Mucosa of descending colon (tissue), 3 donors: ENCODE data around the gene ZNF443. TPM values are rescaled to one million over a fixed set of nuclear protein-coding genes. Genes with fewer than 3 reads are reported as not detected.
"Not testable (repeated sequence)": the region's sequence is repeated elsewhere in the genome, so short reads cannot be mapped to it uniquely, and the experiment has no call there.

Experiments
- ATAC-seq: fragments of 200-7000 bp; cut with Tn5 transposase; one replicate; pipeline ENCODE4 v1.9.1; 2020; ENCODE audit warnings: mild to moderate bottlenecking, moderate library complexity
- DNase-seq, 3 donors: peaks; one replicate each; pipeline ENCODE4 v3.0.0-alpha.2; 2020
- H3K36me3 ChIP-seq: fragments of 200-600 bp; one replicate; pipeline ENCODE4 v1.8.0; 2021; ENCODE audit warnings: low read depth, mild to moderate bottlenecking
- H3K4me1 ChIP-seq: fragments of 200-600 bp; one replicate; pipeline ENCODE4 v1.8.0; 2021; ENCODE audit warnings: low read depth, mild to moderate bottlenecking
- H3K4me3 ChIP-seq: fragments of 200-600 bp; one replicate; pipeline ENCODE4 v1.8.0; 2021; ENCODE audit warnings: mild to moderate bottlenecking
- H3K9me3 ChIP-seq: fragments of 200-600 bp; one replicate; pipeline ENCODE4 v1.8.0; 2021; ENCODE audit warnings: mild to moderate bottlenecking
- CTCF ChIP-seq: fragments of 200-600 bp; IDR thresholded peaks from one replicate; pipeline ENCODE4 v1.8.0; 2022; ENCODE audit warnings: antibody characterized with exemption, mild to moderate bottlenecking
- intact Hi-C, 2 donors: fragments of 100-400 bp; cut with DNase I in 1 of 2; cut with micrococcal nuclease in 1 of 2; formaldehyde crosslinking; loops; one replicate each; pipeline versions ENCODE4 v1.11.0 to v1.11.1; 2022; cut with DNase I, micrococcal nuclease
- total RNA-seq, 3 donors: library from RNA; stranded (reverse); fragmentation: NEBNext Ultra II Directional in 2 of 3; extraction: Animal tissue kit (Norgen Biotek cat#: 25700) in 2 of 3; gene quantifications; one replicate each; pipeline versions ENCODE4 v1.2.1 to v1.2.4, GENCODE V29; 2021 to 2023
- donor health status: DM: no; HTN: no; CAD: no; lungs with moderate emphysema.
- donor health status: DM: no; HTN: no; CAD: no.
- donor health status: DM: no; HTN: yes; CAD: no.

Gene ZNF443
- total RNA-seq, 3 donors from 2014 or later = 5.8 to 7.7 (median 7.3) TPM

GRCh38 chr19:12425888-12426274 lies 14.9 kb downstream of the ZNF443 start:
- Histone ChIP-seq H3K4me3 (no peak overlapping the region), H3K4me1 (no peaks in the 10 kb centered on the region), H3K9me3 (peaks cover 31% of the 10 kb centered on the region), H3K36me3 (peaks cover 2% of the 10 kb centered on the region)
- no peak for DNase-seq
- intact Hi-C loops = no loop called here
- TF ChIP-seq CTCF = no peak
- no peak for ATAC-seq

GRCh38 chr19:12425236-12425887 lies 15.5 kb downstream of the ZNF443 start:
- DNase-seq (no peak), ATAC-seq (no peak)
- intact Hi-C loops = no loop called here
- Histone ChIP-seq H3K9me3 (peaks cover 26% of the 10 kb centered on the region), H3K4me3 (no peak overlapping the region), H3K36me3 (no peaks in the 10 kb centered on the region), H3K4me1 (no peaks in the 10 kb centered on the region)
- no peak for TF ChIP-seq CTCF

GRCh38 chr19:12417273-12417672 lies 23.5 kb downstream of the ZNF443 start:
- intact Hi-C loops, H3K4me1 ChIP-seq, ATAC-seq, H3K36me3 ChIP-seq, H3K4me3 ChIP-seq, DNase-seq: not testable (repeated sequence)
- peaks cover 14% of the 10 kb centered on the region for H3K9me3 ChIP-seq

GRCh38 chr19:12411893-12412292 lies 28.9 kb downstream of the ZNF443 start:
- ATAC-seq (no peak), DNase-seq (no peak)
- intact Hi-C loops = no loop called here
- H3K4me1 ChIP-seq = no peaks in the 10 kb centered on the region
- no peaks in the 10 kb centered on the region for H3K36me3 ChIP-seq
- H3K9me3 ChIP-seq = no peaks in the 10 kb centered on the region
- no peak overlapping the region for H3K4me3 ChIP-seq
- TF ChIP-seq CTCF = no peak

- Histone ChIP-seq H3K9me3 (no peaks in the 10 kb centered on the region), H3K4me3 (peak within 1 kb of the TSS; percentile 75), H3K36me3 (peaks cover 3% of the 10 kb centered on the region), H3K4me1 (peaks cover 5% of the 10 kb centered on the region)
- ATAC-seq = peak; percentile 96
- peak; percentile 98 to 100 (median 98) for DNase-seq
- TF ChIP-seq CTCF = no peak
- intact Hi-C loops = no loop called here
These were observed 40.0 kb downstream of the ZNF443 start, which contains the start of gene ZNF799 for GRCh38 chr19:12400633-12401502. Gene ZNF799 (minus strand): TSS chr19:12401271. CDS start chr19:12401070, 201 bp downstream.

- peak; percentile 57 to 73 (median 68) for DNase-seq
- H3K4me3 ChIP-seq = peak overlapping the region; percentile 75
- H3K9me3 ChIP-seq, H3K4me1 ChIP-seq, intact Hi-C loops, H3K36me3 ChIP-seq: not testable (repeated sequence)
- ATAC-seq = peak; percentile 72
These were observed 40.8 kb downstream of the ZNF443 start for GRCh38 chr19:12399901-12400632.

GRCh38 chr19:12391148-12391547 lies 49.7 kb downstream of the ZNF443 start:
- intact Hi-C loops, ATAC-seq: not testable (repeated sequence)

GRCh38 chr19:12386365-12386764 lies 54.5 kb downstream of the ZNF443 start:
- DNase-seq, ATAC-seq, intact Hi-C loops, H3K36me3 ChIP-seq, H3K4me1 ChIP-seq, H3K4me3 ChIP-seq: not testable (repeated sequence)
- peaks cover 25% of the 10 kb centered on the region for H3K9me3 ChIP-seq

More at GRCh38 chr19:12391148-12391547, 49.7 kb downstream of the ZNF443 start:
- not testable (repeated sequence) for H3K4me1 ChIP-seq, DNase-seq, H3K36me3 ChIP-seq, H3K4me3 ChIP-seq
- peaks cover 27% of the 10 kb centered on the region for H3K9me3 ChIP-seq
